H1 (cell line): ENCODE results near the gene ATP6V1B1.

ENCODE experiments used
- POLR2AphosphoS5 ChIP-seq: IDR thresholded peaks from 2 replicates; pipeline ENCODE4 v1.6.1; 2011; ENCODE audit warnings: low read depth, low read length
- RNF2 ChIP-seq: fragments of 200-900, 300-1000 bp; sonication (generic); IDR thresholded peaks from 2 replicates; pipeline ENCODE4 v1.7.1; 2016; ENCODE audit warnings: borderline replicate concordance, low read depth, mild to moderate bottlenecking, antibody characterized with exemption, low read length; ENCODE audit not compliant: poor library complexity, severe bottlenecking; ENCODE audit errors: missing control alignments
- YY1 ChIP-seq: IDR thresholded peaks from 2 replicates; pipeline ENCODE4 v1.6.1; 2011; ENCODE audit warnings: low read depth, mild to moderate bottlenecking, low read length
- TF ChIP-seq, protein P1 (sequence below), 3 experiments: IDR thresholded peaks; 1 replicate in 2 of 3; 2 replicates in 1 of 3; pipeline versions ENCODE4 v1.5.1 to v1.6.1; 2011; ENCODE audit warnings: low read length in 3 of 3, mild to moderate bottlenecking in 3 of 3, inconsistent platforms in 2 of 3, low read depth in 1 of 3, moderate library complexity in 1 of 3; ENCODE audit not compliant: insufficient read depth in 1 of 3; ENCODE audit errors: control extremely low read depth in 1 of 3
- TF ChIP-seq, protein P2 (sequence below): fragments of 300-600 bp; sonication (generic); IDR thresholded peaks from 2 replicates; pipeline ENCODE4 v1.7.1; 2012; ENCODE audit warnings: low read length, moderate library complexity, mild to moderate bottlenecking, inconsistent platforms; ENCODE audit not compliant: insufficient replicate concordance

DNA sequence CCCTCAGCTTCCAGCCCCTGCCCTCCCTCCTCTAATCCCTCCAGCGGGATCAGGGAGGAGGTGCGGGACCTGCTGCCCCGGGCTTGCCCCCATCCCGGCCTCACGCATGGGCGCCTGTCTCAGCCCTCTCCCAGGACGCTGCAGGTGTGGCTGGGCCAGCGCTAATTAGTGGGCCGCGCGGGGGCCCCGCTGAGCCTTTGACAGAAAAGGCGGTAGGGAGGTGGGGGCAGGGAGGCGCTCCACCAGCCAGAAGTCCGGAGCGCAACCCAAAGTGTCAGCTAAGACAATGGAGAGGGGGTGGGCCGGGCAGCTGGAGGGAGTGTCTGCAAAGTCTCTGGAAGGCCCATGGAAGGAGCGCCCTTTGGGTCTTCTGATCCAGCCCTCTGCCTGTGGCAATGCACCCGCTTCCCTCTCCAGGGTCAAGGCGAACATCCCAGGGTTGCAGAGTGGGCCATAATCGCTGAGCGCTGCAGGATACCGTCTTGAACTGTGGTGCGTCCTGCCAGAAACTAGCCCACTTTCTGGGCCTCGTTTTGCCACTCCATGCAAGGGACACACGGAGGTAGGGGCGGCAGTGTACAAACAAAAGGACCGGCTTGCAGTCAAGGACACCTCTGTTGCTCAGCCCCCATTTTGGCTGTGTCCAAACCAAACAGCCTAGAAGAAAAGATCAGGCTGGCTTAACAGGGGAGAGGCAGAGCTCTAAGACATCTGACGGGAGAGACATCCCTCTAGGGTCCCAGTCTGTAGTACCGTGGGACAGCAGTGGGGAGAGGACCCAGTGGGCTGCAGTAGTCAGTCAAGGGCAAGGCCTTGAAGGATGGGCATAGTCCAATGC, 3.5 kb downstream of the ATP6V1B1 start:
- TF ChIP-seq, protein P1, sequence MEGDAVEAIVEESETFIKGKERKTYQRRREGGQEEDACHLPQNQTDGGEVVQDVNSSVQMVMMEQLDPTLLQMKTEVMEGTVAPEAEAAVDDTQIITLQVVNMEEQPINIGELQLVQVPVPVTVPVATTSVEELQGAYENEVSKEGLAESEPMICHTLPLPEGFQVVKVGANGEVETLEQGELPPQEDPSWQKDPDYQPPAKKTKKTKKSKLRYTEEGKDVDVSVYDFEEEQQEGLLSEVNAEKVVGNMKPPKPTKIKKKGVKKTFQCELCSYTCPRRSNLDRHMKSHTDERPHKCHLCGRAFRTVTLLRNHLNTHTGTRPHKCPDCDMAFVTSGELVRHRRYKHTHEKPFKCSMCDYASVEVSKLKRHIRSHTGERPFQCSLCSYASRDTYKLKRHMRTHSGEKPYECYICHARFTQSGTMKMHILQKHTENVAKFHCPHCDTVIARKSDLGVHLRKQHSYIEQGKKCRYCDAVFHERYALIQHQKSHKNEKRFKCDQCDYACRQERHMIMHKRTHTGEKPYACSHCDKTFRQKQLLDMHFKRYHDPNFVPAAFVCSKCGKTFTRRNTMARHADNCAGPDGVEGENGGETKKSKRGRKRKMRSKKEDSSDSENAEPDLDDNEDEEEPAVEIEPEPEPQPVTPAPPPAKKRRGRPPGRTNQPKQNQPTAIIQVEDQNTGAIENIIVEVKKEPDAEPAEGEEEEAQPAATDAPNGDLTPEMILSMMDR (IDR thresholded peaks at IDR 0.05; ENCODE audit: control extremely low read depth in 1 of 3, insufficient read depth in 1 of 3, low read depth in 1 of 3, low read length in 3 of 3), result no peak
- TF ChIP-seq POLR2AphosphoS5, result no peak
- no peak for TF ChIP-seq YY1
- TF ChIP-seq, protein P2, sequence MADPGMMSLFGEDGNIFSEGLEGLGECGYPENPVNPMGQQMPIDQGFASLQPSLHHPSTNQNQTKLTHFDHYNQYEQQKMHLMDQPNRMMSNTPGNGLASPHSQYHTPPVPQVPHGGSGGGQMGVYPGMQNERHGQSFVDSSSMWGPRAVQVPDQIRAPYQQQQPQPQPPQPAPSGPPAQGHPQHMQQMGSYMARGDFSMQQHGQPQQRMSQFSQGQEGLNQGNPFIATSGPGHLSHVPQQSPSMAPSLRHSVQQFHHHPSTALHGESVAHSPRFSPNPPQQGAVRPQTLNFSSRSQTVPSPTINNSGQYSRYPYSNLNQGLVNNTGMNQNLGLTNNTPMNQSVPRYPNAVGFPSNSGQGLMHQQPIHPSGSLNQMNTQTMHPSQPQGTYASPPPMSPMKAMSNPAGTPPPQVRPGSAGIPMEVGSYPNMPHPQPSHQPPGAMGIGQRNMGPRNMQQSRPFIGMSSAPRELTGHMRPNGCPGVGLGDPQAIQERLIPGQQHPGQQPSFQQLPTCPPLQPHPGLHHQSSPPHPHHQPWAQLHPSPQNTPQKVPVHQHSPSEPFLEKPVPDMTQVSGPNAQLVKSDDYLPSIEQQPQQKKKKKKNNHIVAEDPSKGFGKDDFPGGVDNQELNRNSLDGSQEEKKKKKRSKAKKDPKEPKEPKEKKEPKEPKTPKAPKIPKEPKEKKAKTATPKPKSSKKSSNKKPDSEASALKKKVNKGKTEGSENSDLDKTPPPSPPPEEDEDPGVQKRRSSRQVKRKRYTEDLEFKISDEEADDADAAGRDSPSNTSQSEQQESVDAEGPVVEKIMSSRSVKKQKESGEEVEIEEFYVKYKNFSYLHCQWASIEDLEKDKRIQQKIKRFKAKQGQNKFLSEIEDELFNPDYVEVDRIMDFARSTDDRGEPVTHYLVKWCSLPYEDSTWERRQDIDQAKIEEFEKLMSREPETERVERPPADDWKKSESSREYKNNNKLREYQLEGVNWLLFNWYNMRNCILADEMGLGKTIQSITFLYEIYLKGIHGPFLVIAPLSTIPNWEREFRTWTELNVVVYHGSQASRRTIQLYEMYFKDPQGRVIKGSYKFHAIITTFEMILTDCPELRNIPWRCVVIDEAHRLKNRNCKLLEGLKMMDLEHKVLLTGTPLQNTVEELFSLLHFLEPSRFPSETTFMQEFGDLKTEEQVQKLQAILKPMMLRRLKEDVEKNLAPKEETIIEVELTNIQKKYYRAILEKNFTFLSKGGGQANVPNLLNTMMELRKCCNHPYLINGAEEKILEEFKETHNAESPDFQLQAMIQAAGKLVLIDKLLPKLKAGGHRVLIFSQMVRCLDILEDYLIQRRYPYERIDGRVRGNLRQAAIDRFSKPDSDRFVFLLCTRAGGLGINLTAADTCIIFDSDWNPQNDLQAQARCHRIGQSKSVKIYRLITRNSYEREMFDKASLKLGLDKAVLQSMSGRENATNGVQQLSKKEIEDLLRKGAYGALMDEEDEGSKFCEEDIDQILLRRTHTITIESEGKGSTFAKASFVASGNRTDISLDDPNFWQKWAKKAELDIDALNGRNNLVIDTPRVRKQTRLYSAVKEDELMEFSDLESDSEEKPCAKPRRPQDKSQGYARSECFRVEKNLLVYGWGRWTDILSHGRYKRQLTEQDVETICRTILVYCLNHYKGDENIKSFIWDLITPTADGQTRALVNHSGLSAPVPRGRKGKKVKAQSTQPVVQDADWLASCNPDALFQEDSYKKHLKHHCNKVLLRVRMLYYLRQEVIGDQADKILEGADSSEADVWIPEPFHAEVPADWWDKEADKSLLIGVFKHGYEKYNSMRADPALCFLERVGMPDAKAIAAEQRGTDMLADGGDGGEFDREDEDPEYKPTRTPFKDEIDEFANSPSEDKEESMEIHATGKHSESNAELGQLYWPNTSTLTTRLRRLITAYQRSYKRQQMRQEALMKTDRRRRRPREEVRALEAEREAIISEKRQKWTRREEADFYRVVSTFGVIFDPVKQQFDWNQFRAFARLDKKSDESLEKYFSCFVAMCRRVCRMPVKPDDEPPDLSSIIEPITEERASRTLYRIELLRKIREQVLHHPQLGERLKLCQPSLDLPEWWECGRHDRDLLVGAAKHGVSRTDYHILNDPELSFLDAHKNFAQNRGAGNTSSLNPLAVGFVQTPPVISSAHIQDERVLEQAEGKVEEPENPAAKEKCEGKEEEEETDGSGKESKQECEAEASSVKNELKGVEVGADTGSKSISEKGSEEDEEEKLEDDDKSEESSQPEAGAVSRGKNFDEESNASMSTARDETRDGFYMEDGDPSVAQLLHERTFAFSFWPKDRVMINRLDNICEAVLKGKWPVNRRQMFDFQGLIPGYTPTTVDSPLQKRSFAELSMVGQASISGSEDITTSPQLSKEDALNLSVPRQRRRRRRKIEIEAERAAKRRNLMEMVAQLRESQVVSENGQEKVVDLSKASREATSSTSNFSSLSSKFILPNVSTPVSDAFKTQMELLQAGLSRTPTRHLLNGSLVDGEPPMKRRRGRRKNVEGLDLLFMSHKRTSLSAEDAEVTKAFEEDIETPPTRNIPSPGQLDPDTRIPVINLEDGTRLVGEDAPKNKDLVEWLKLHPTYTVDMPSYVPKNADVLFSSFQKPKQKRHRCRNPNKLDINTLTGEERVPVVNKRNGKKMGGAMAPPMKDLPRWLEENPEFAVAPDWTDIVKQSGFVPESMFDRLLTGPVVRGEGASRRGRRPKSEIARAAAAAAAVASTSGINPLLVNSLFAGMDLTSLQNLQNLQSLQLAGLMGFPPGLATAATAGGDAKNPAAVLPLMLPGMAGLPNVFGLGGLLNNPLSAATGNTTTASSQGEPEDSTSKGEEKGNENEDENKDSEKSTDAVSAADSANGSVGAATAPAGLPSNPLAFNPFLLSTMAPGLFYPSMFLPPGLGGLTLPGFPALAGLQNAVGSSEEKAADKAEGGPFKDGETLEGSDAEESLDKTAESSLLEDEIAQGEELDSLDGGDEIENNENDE, result no peak
- TF ChIP-seq RNF2, result no peak
